Suprapubic skin (tissue), 4 donors: Measurements from ENCODE around the gene DNAJC5. TPM values are rescaled to one million over a fixed set of nuclear protein-coding genes. Genes with fewer than 3 reads are reported as not detected.
A peak's percentile ranks its signal among the peaks of the same experiment; 100 is the strongest.

ENCODE experiments used
- DNase-seq, 2 donors: peaks; one replicate each; pipeline ENCODE4 v3.0.0-alpha.2; 2019; ENCODE audit warnings: low spot score in 2 of 2
- H3K27ac ChIP-seq: fragments of 200-600 bp; sonication (generic); one replicate; pipeline ENCODE4 v1.5.1; 2019
- H3K27me3 ChIP-seq: fragments of 200-600 bp; sonication (generic); one replicate; pipeline ENCODE4 v1.5.1; 2019
- H3K36me3 ChIP-seq: fragments of 200-600 bp; sonication (generic); one replicate; pipeline ENCODE4 v1.5.1; 2019
- H3K4me1 ChIP-seq: fragments of 200-600 bp; sonication (generic); one replicate; pipeline ENCODE4 v1.5.1; 2019
- H3K4me3 ChIP-seq: fragments of 200-600 bp; sonication (generic); one replicate; pipeline ENCODE4 v1.5.1; 2019; ENCODE audit warnings: mild to moderate bottlenecking
- H3K9me3 ChIP-seq: fragments of 200-600 bp; sonication (generic); one replicate; pipeline ENCODE4 v1.5.1; 2019
- EP300 ChIP-seq: sonication (generic); formaldehyde crosslinking; IDR thresholded peaks from one replicate; pipeline ENCODE4 v1.6.1; 2017; ENCODE audit warnings: antibody characterized with exemption
- POLR2A ChIP-seq, 2 donors: fragments of 450-650 bp; IDR thresholded peaks; one replicate each; pipeline ENCODE4 v1.6.1; 2017; ENCODE audit warnings: antibody characterized with exemption in 2 of 2, mild to moderate bottlenecking in 2 of 2, moderate library complexity in 2 of 2
- POLR2AphosphoS5 ChIP-seq, 3 donors: sonication (generic); formaldehyde crosslinking; IDR thresholded peaks; one replicate each; pipeline ENCODE4 v1.6.1; 2017; ENCODE audit warnings: antibody characterized with exemption in 3 of 3
- WGBS: methylation state at CpG from one replicate; pipeline ENCODE4 v1.1.5; 2018; 5-methylcytosine and 5-hydroxymethylcytosine counted together
- total RNA-seq, 4 donors: library from RNA; depleted of rRNA; stranded (reverse); fragments of >200 nt; gene quantifications; one replicate each; pipeline ENCODE4 v1.1.0, GENCODE V29; 2016
- TF ChIP-seq, protein P1 (sequence below), 2 donors: fragments of 200-600 bp in 1 of 2; fragments of 450-650 bp in 1 of 2; sonication (generic) in 1 of 2; IDR thresholded peaks; one replicate each; pipeline ENCODE4 v1.5.1; 2016 to 2019; ENCODE audit warnings: antibody characterized with exemption in 2 of 2, mild to moderate bottlenecking in 1 of 2, moderate library complexity in 1 of 2

The DNAJC5 gene
- total RNA-seq, 4 donors from 2014 or later = 36.4 to 62.0 (median 53.7) TPM

GRCh38 chr20:63967330-63968135 is 72.6 kb downstream of the DNAJC5 start:
- no peak overlapping the region for H3K4me3 ChIP-seq
- H3K36me3 ChIP-seq = peaks cover 42% of the 10 kb centered on the region
- H3K27me3 ChIP-seq = no peaks in the 10 kb centered on the region
- TF ChIP-seq POLR2AphosphoS5 (IDR thresholded peaks at IDR 0.05) (no peak), POLR2A (IDR thresholded peaks at IDR 0.05) (no peak), EP300 (no peak)
- TF ChIP-seq, protein P1, sequence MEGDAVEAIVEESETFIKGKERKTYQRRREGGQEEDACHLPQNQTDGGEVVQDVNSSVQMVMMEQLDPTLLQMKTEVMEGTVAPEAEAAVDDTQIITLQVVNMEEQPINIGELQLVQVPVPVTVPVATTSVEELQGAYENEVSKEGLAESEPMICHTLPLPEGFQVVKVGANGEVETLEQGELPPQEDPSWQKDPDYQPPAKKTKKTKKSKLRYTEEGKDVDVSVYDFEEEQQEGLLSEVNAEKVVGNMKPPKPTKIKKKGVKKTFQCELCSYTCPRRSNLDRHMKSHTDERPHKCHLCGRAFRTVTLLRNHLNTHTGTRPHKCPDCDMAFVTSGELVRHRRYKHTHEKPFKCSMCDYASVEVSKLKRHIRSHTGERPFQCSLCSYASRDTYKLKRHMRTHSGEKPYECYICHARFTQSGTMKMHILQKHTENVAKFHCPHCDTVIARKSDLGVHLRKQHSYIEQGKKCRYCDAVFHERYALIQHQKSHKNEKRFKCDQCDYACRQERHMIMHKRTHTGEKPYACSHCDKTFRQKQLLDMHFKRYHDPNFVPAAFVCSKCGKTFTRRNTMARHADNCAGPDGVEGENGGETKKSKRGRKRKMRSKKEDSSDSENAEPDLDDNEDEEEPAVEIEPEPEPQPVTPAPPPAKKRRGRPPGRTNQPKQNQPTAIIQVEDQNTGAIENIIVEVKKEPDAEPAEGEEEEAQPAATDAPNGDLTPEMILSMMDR (IDR thresholded peaks at IDR 0.05) = no peak
- no peaks in the 10 kb centered on the region for H3K9me3 ChIP-seq
- 91% methylated on average over 7 of the region's 28 CpGs for WGBS
- H3K4me1 ChIP-seq = peaks cover 20% of the 10 kb centered on the region
- no peak overlapping the region for H3K27ac ChIP-seq
- DNase-seq = peak; percentile 56 to 76

DNA sequence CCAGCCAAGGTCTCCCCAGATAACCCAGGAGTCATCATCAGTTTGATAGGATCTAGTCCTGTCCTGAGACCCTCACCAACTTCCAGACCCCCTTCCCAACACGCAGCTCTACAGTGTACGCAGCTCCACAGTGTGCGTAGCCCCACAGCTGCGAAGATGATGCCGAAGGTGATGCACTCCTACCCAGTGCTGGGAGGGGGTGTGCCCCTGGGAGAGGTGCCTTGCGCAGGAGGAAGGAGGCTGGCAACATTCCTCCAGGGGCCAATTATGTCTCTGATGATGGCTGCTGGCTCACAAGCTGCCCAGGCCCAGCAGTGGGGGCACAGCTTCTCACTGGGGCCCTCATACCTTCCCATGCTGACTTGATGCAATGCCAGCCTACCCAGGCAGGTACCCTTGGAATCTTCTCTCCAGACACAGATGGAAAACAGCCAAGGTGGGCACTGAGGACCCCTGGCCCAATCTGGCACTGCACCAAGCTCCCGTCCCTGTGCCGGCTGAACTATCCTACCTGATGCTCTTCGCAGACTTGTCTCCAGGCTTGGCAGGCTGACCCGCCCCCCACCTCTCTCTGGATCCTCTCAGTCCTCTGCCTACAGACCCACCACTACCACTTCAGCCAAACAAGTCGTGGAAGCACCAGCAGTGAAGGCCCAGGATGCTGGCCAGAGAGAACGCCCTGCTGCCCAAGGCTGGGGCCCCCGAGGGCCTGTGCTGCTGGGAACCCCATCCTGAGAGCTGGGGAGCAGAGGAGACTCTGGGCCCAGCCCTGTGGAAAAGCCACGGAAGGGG is 73.4 kb downstream of the DNAJC5 start:
- Histone ChIP-seq H3K9me3 (no peaks in the 10 kb centered on the region), H3K36me3 (peaks cover 34% of the 10 kb centered on the region), H3K4me3 (peak overlapping the region; percentile 76), H3K27me3 (no peaks in the 10 kb centered on the region), H3K4me1 (peaks cover 20% of the 10 kb centered on the region), H3K27ac (no peak overlapping the region)
- 86% methylated on average over 11 of the region's 14 CpGs for WGBS
- DNase-seq = peak in 1 of 2 donors; percentile 69
- no peak for TF ChIP-seq EP300
- TF ChIP-seq POLR2AphosphoS5 (IDR thresholded peaks at IDR 0.05) = no peak
- TF ChIP-seq POLR2A (IDR thresholded peaks at IDR 0.05) = no peak
- TF ChIP-seq, protein P1 (IDR thresholded peaks at IDR 0.05) = no peak

DNA sequence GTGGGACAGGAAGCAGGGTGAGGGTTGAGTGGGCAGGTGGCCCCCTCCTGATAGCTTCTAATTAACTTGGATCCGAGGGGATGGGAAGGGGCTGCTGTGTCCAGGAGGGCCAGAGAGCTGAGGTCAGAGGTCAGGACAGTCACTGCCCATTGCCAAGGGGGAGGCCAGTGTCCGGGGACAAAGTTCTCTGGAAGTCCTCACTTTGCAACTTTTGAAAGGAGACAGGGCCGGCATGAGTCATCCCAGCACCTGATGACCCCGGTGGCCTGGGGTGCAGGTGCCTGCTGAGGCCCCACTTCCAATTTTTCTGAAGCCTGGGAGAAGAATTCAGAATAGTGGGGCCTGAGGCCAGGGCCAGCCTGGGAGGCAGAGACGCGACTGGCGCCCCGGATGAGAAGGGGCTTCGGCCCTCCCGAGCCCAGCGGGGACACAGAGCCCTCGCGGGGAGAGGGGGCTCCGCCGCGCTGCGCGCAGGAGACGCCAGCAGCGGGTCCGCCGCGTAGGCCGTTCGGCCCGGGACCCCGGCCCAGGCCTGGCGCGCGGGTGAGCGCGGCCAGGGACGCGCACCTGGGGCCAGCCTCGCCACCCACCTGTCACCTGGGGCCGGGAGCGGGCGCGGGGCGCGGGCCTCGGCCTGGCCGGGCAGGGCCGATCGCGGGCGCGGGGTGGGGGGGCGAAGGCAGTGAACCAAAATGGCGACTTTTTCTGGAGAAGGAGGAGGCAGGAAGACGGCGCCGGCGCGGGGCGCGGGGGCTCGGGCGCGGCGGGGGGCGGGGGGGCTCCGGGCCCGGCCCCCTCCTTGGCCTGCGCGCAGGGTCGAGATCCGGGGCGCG is 74.2 kb downstream of the DNAJC5 start:
- no peak for TF ChIP-seq POLR2A (IDR thresholded peaks at IDR 0.05)
- H3K36me3 ChIP-seq = peaks cover 25% of the 10 kb centered on the region
- H3K27me3 ChIP-seq = no peaks in the 10 kb centered on the region
- no peaks in the 10 kb centered on the region for H3K9me3 ChIP-seq
- DNase-seq = peak in 1 of 2 donors; percentile 67
- H3K4me1 ChIP-seq = peaks cover 28% of the 10 kb centered on the region
- H3K27ac ChIP-seq = peak overlapping the region; percentile 69
- 7% methylated on average over 11 of the region's 70 CpGs for WGBS
- peak overlapping the region; percentile 76 for H3K4me3 ChIP-seq

DNA sequence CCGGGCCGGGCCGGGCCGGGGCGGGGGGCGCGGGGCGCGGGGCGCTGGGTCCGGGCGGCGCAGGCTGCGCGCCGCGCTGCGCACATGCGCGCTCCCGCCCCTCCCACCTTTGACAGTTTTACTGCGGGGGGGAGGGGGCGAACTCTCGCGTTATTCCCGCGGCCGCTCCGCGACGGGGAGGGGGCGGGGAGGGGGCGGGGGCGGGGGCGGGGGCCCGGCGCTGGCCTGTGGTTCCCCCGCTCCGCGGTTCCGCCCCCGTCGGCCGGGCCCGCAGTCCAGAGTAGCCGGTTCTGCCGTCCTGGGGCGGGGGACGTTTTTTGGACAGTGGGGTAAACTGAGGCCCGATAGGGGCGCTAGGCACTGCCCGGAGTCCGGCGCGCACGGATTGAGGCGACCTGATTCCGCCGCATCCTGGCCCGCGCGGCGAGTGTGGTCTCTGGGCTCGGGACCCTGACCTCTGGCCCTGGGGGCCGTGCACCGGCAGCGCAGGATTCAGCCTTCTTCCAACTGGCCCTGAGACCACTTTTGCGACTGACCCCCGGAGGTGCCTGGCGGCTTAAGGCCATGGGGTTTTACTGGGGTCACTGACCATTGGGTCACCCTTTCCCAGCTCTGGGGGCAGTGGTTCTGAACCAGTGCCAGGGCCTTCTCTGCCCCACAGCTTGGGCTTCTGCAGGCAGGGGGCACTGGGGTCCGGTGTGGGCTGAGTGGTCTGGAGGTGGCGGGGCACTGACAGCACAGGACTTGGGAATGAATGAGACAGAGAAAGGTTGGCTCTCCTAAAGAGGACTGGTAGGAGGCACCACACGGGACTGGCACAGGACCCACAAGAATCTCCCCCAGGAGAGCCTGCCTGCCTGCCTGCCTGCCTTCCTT is 75.2 kb downstream of the DNAJC5 start, which contains the start of gene ZNF512B:
TSS of gene ZNF512B (minus strand) at position 93 of the 876 bp plus-strand sequence. CDS start 1,980 bp downstream, outside the sequence.
- Histone ChIP-seq H3K36me3 (peaks cover 20% of the 10 kb centered on the region), H3K9me3 (no peaks in the 10 kb centered on the region), H3K27me3 (no peaks in the 10 kb centered on the region), H3K4me3 (peak within 1 kb of the TSS; percentile 76), H3K4me1 (peaks cover 32% of the 10 kb centered on the region), H3K27ac (peak within 1 kb of the TSS; percentile 69)
- TF ChIP-seq POLR2AphosphoS5 (IDR thresholded peaks at IDR 0.05) = no peak
- no peak for TF ChIP-seq POLR2A (IDR thresholded peaks at IDR 0.05)
- TF ChIP-seq EP300 = no peak
- TF ChIP-seq, protein P1 (IDR thresholded peaks at IDR 0.05) = no peak
- peak; percentile 71 to 79 for DNase-seq
- 6% methylated on average over 31 of the region's 73 CpGs for WGBS
